OCI-LY3 (cell line): ENCODE data around the gene GRK1.

Experiments
- EZH2phosphoT487 ChIP-seq: fragments of 200-600 bp; shearing (Covaris generic); IDR thresholded peaks from 2 replicates; pipeline ENCODE4 v1.6.1; 2018; ENCODE audit warnings: antibody characterized with exemption, mixed run types, low read depth
- TF ChIP-seq, protein P1 (sequence below): fragments of 200-600, 300-600 bp; sonication (generic); IDR thresholded peaks from 2 replicates; pipeline ENCODE4 v1.5.1; 2014; ENCODE audit warnings: antibody characterized with exemption, low read length, low read depth

- TF ChIP-seq, protein P1, sequence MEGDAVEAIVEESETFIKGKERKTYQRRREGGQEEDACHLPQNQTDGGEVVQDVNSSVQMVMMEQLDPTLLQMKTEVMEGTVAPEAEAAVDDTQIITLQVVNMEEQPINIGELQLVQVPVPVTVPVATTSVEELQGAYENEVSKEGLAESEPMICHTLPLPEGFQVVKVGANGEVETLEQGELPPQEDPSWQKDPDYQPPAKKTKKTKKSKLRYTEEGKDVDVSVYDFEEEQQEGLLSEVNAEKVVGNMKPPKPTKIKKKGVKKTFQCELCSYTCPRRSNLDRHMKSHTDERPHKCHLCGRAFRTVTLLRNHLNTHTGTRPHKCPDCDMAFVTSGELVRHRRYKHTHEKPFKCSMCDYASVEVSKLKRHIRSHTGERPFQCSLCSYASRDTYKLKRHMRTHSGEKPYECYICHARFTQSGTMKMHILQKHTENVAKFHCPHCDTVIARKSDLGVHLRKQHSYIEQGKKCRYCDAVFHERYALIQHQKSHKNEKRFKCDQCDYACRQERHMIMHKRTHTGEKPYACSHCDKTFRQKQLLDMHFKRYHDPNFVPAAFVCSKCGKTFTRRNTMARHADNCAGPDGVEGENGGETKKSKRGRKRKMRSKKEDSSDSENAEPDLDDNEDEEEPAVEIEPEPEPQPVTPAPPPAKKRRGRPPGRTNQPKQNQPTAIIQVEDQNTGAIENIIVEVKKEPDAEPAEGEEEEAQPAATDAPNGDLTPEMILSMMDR: no peak
- TF ChIP-seq EZH2phosphoT487: no peak
Measured at GRCh38 chr13:113749967-113750366, 82.9 kb downstream of the GRK1 start.
